HEK293T (cell line): Measurements from ENCODE around the gene ZFP62.

ENCODE experiments used
- CTCF ChIA-PET: fragments of 350-600 bp; formaldehyde crosslinking; extraction: SDS; loops from one replicate; lab custom pipeline; 2021; ENCODE audit warnings: antibody characterized with exemption, inconsistent platforms; lab: Yijun Ruan, JAX
- POLR2A ChIA-PET: fragments of 350-600 bp; formaldehyde crosslinking; extraction: SDS; loops from one replicate; lab custom pipeline; 2020; ENCODE audit warnings: antibody characterized with exemption, inconsistent platforms; lab: Yijun Ruan, JAX
- DNase-seq: peaks from one replicate; pipeline ENCODE4 v3.0.0; 2012; ENCODE audit warnings: mixed read lengths; ENCODE audit errors: extremely low spot score
- ARNT ChIP-seq: fragments of 450-650 bp; IDR thresholded peaks from 2 replicates; pipeline ENCODE4 v1.6.1; 2017; ENCODE audit warnings: mild to moderate bottlenecking
- BHLHE40 ChIP-seq: fragments of 450-650 bp; IDR thresholded peaks from 2 replicates; pipeline ENCODE4 v1.6.1; 2016; ENCODE audit warnings: mild to moderate bottlenecking, moderate library complexity, borderline replicate concordance
- CTBP1 ChIP-seq: fragments of 450-650 bp; IDR thresholded peaks from 2 replicates; pipeline ENCODE4 v1.6.1; 2016; ENCODE audit warnings: borderline replicate concordance
- ELF4 ChIP-seq: fragments of 450-650 bp; IDR thresholded peaks from 2 replicates; pipeline ENCODE4 v1.6.1; 2017; ENCODE audit warnings: antibody characterized with exemption
- FOXA1 ChIP-seq: fragments of 450-650 bp; IDR thresholded peaks from 2 replicates; pipeline ENCODE4 v1.6.1; 2016; ENCODE audit warnings: mild to moderate bottlenecking
- FOXK2 ChIP-seq: fragments of 450-650 bp; IDR thresholded peaks from 2 replicates; pipeline ENCODE4 v1.6.1; 2016; ENCODE audit warnings: mild to moderate bottlenecking
- FOXM1 ChIP-seq: fragments of 450-650 bp; IDR thresholded peaks from 2 replicates; pipeline ENCODE4 v1.6.1; 2017; ENCODE audit warnings: mild to moderate bottlenecking, borderline replicate concordance
- HDGF ChIP-seq: fragments of 450-650 bp; IDR thresholded peaks from 2 replicates; pipeline ENCODE4 v1.6.1; 2017; ENCODE audit warnings: antibody characterized with exemption, borderline replicate concordance
- L3MBTL2 ChIP-seq: fragments of 450-650 bp; conservative IDR thresholded peaks from 2 replicates; pipeline ENCODE4 v1.6.1; 2016; ENCODE audit warnings: mild to moderate bottlenecking
- LEF1 ChIP-seq: fragments of 450-650 bp; IDR thresholded peaks from 2 replicates; pipeline ENCODE4 v1.6.1; 2017; ENCODE audit warnings: mild to moderate bottlenecking, borderline replicate concordance
- NFRKB ChIP-seq: fragments of 450-650 bp; IDR thresholded peaks from 2 replicates; pipeline ENCODE4 v1.6.1; 2016; ENCODE audit warnings: mild to moderate bottlenecking, moderate library complexity
- SP1 ChIP-seq: fragments of 450-650 bp; IDR thresholded peaks from 2 replicates; pipeline ENCODE4 v1.6.1; 2017
- SUZ12 ChIP-seq: fragments of 450-650 bp; IDR thresholded peaks from 2 replicates; pipeline ENCODE4 v1.6.1; 2016; ENCODE audit warnings: mild to moderate bottlenecking
- TARDBP ChIP-seq: fragments of 450-650 bp; IDR thresholded peaks from 2 replicates; pipeline ENCODE4 v1.6.1; 2016
- ZNF384 ChIP-seq: fragments of 450-650 bp; IDR thresholded peaks from 2 replicates; pipeline ENCODE4 v1.6.1; 2016
- TF ChIP-seq, protein P1 (sequence below): fragments of 450-650 bp; IDR thresholded peaks from 2 replicates; pipeline ENCODE4 v1.6.1; 2016

Gene ZFP62

DNA sequence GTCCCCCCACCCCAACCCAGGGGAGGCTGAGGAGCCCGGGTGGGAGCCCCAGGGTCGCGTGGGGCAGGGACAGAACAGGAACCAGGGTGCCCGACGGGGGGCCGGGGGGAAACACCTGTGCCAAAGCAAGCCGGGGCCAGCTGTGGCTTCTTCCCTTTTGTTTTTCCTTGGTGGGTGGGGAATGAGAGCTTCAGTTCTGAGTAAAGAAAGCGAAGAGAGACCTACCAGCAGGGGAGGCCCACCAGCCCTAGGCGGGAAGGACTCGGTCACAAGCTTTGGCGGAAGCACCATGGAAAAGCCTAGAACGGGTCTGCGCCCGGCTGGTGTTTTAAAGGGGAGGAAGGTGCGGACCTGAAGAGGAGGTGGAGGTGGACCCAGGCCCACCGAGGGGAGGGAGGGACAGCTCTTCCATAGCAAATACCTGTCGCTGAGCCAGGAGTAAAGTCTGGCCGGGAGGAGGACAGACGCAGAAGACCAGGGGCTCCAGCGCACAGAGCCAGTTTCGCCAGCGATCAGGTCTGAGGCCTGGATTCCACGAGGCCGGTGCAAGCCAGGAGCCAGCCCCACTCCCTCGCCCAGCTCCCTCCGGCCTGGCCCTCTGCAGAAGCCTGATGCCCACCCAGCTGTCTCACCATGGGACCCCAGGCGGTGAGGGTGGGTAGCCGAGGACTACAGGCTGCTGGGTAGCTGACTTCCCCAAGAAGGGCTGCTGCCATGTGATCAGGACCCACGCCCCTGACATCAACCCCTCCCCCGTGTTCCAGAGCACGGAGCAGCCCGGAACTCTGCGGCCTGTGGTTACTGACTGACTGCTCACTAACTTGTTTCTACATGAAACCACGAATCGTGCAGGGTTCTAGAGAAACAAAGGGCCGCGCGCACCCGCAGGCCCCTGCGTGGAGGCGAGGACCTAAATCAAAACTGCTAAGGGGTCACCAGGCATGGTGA is 57.6 kb downstream of the ZFP62 start:
- DNase-seq: no peak
- ChIA-PET POLR2A (interaction anchor here (0.7 to 1.9 kb wide), 3 partner anchors 9 to 58 kb away, joined by 3 to 7 read pairs (median 5); partner anchors contain the start of gene ZFP62), CTCF (no interaction called here)
- TF ChIP-seq ARNT (no peak), CTBP1 (no peak), BHLHE40 (no peak)

DNA sequence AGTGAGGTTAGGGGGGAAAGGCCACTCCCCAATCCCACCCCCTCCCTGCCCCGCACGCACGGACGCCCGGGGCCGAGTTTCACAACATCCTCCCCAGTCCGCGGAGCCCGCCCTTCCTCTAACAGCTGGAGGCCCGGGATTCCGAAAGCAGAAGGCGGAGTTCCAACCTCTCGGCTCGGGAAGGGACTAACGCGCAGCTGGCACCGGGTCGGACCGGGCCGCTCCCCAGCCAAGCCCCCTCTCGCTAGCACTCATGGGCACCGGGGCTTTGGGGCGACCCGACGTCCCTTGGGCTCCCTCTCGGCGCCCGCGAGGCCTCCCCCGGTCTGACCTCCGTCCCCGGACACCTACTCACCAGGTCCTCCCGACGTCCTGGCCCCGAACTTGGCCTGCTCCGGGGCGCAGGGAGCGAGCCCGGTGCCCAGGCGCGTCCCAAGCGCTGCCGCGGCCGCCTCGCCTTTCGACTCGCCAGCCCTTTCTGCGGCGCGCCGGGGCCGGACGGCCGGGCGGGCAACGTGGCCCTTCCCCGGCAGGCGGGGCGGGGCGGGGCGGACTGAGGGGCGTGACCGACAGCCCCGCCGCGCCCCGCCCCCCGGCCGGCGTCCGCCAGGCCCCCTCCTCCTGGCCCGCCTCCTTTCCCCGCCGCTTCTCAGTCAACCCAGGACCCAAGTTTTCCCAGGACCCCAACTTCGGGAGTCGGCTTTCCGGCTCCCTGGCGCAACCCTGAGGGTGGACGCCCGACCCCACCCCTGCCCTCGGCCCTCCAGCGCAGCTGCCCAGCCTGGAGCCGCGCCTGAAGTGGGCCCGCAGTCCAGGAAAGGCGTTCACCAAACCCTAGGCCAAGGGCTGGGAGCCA is 58.5 kb downstream of the ZFP62 start, which contains the start of gene MGAT1:
TSS of gene MGAT1 (minus strand) at position 482 of the 856 bp plus-strand sequence. CDS start 9,835 bp downstream, outside the sequence.
- CTCF ChIA-PET: no interaction called here

DNA sequence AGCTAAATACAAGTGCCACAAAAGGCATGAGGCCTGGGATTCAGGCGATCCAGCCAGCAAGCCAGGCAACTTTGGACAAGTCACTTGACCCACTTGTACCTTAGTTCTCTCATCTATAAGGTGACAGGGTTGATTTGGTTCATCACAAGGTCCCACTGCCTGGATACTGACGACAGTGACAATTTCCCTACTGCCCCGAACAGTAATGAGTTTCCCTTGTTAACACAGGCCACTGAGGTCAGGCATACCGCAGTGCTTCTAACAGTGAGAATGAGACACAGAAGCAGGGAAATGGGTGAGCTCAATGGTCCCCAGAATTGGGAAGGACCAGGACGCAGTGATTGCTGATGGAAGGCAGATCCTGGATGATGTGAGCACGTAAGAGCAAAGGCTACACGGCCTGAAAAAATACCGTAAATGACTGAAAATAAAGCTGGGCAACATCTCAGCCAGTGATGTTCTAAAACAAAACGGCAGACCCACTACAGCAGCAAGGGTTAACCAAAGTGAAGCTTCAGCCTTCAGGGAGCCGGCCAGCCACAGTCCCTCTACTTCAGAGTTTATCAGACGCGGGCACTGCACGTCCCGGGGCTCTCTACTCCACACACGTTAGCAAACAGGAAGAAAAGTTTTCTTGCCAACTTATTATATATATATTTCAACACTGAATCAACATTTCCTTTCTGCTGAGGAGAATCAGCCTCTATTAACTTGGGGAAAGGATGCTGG is 59.3 kb downstream of the ZFP62 start:
- CTCF ChIA-PET: no interaction called here
- POLR2A ChIA-PET: interaction anchor here (1.0 to 1.9 kb wide), 6 partner anchors 9 to 371 kb away, joined by 3 to 15 read pairs (median 5); partner anchors contain the start of gene ZFP62
- TF ChIP-seq ELF4 (no peak), FOXM1 (no peak), NFRKB (no peak), BHLHE40 (no peak), SUZ12 (no peak), FOXK2 (no peak), SP1 (no peak), CTBP1 (no peak), FOXA1 (no peak), ZNF384 (no peak)
- TF ChIP-seq, protein P1, sequence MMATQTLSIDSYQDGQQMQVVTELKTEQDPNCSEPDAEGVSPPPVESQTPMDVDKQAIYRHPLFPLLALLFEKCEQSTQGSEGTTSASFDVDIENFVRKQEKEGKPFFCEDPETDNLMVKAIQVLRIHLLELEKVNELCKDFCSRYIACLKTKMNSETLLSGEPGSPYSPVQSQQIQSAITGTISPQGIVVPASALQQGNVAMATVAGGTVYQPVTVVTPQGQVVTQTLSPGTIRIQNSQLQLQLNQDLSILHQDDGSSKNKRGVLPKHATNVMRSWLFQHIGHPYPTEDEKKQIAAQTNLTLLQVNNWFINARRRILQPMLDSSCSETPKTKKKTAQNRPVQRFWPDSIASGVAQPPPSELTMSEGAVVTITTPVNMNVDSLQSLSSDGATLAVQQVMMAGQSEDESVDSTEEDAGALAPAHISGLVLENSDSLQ: no peak
- no peak for DNase-seq

More for the DNA sequence above, 58.5 kb downstream of the ZFP62 start, which contains the start of gene MGAT1:
- POLR2A ChIA-PET: interaction anchor here (0.7 to 1.9 kb wide), 8 partner anchors 8 to 370 kb away, joined by 3 to 15 read pairs (median 5); partner anchors contain the start of gene ZFP62
- TF ChIP-seq HDGF (no peak), FOXM1 (no peak), FOXA1 (no peak), FOXK2 (no peak), BHLHE40 (no peak), LEF1 (no peak), ARNT (no peak), NFRKB (no peak), TARDBP (no peak)
- TF ChIP-seq, protein P1: no peak
- peak; percentile 96 for DNase-seq

DNA sequence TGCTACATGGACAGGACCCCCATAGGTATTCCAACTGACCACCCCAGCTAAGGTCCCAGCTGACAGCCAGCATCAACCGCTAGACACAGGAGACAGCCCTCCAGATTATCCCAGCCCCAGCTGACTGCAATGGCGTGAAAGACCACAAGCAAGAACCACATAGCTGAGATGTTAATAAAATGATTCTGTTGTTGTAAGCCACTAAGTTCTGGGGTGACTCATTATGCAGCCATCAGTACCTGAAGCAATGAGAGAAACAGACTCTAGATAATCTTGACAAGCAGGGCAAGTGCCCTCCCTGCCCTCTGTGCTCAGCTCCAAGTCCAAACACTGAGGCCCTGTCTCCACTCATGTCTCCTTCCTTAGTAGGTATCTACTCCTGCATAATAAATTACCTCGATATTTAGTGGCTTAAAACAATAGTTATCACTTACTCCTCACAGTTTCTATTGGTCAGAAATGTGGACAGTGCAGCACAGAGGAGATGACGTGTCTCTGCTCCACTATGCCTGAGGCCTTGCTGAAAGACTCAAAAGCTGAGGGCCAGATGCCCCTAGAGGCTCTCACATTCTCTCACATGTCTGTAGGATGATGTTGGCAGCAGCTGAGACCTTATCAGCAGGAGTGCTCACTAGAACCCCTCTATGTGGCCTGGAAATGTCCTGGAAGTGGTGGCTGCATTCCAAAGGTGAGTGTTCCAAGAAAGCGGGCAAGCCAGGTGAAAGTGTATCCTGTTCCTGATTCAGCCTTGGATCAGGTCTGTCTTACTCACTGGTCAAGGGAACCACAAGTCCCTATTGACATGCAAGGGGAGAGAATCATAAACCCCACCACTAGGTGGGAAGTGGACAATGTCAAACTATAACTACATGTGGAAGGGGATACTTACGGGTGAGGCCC is 60.9 kb downstream of the ZFP62 start:
- CTCF ChIA-PET: interaction anchor here (0.7 kb wide), 1 partner anchor 10 kb away, joined by 3 read pairs; no protein-coding TSS in a partner anchor
- POLR2A ChIA-PET: interaction anchor here (1.7 kb wide), 1 partner anchor 10 kb away, joined by 7 read pairs; no protein-coding TSS in a partner anchor
- no peak for TF ChIP-seq HDGF
- no peak for TF ChIP-seq SUZ12
- no peak for TF ChIP-seq ZNF384
- no peak for TF ChIP-seq FOXA1
- no peak for TF ChIP-seq SP1
- no peak for TF ChIP-seq NFRKB
- no peak for TF ChIP-seq ARNT
- no peak for TF ChIP-seq FOXK2
- TF ChIP-seq L3MBTL2: no peak
- TF ChIP-seq ELF4: no peak
- TF ChIP-seq BHLHE40: no peak
- TF ChIP-seq, protein P1: no peak
- TF ChIP-seq LEF1: no peak
- no peak for TF ChIP-seq CTBP1
- no peak for TF ChIP-seq FOXM1
- DNase-seq: no peak
